ENCODE data around the gene EFCC1. TPM values are rescaled to one million over a fixed set of nuclear protein-coding genes. Genes with fewer than 3 reads are reported as not detected.

Gene EFCC1
- polyA plus RNA-seq, 1 donor (not counting 4 experiments of a cell fraction or from before 2014, with no cell fraction given): not detected

GRCh38 chr3:129081503-129081902, 80.4 kb downstream of the EFCC1 start:
- dilution Hi-C loops (cut with MboI; ENCODE audit: extremely low pct_ligation_motif_present, low sequenced_read_pairs): no loop called here
- Histone ChIP-seq H3K4me3 (ENCODE audit: control insufficient read depth in 2 of 3, extremely low read depth in 1 of 3, insufficient read depth in 2 of 3, low read depth in 1 of 3, low read length in 3 of 3) (no peak overlapping the region), H3K9ac (ENCODE audit: control insufficient read depth, extremely low read depth, insufficient read depth, low read length) (no peak overlapping the region), H3K79me2 (ENCODE audit: control insufficient read depth, insufficient read depth, low read length) (no peaks in the 10 kb centered on the region), H2AFZ (ENCODE audit: control insufficient read depth, low read length) (no peak overlapping the region), H3K4me2 (ENCODE audit: control insufficient read depth, extremely low read depth, insufficient read depth, low read depth, low read length) (no peak overlapping the region), H3K9me1 (ENCODE audit: control insufficient read depth, extremely low read depth, insufficient read depth, low read length) (no peaks in the 10 kb centered on the region), H3K27me3 (ENCODE audit: control insufficient read depth, extremely low read depth, insufficient read depth, low read length) (no peaks in the 10 kb centered on the region), H3K4me1 (ENCODE audit: control insufficient read depth, extremely low read depth, insufficient read depth, low read length) (no peaks in the 10 kb centered on the region), H3K27ac (ENCODE audit: control insufficient read depth, insufficient read depth, low read length) (no peak overlapping the region), H3K9me3 (ENCODE audit: control insufficient read depth, low read depth, low read length) (no peaks in the 10 kb centered on the region), H4K20me1 (ENCODE audit: control insufficient read depth, extremely low read depth, insufficient read depth, low read length) (no peaks in the 10 kb centered on the region), H3K36me3 (ENCODE audit: control insufficient read depth in 2 of 2, extremely low read depth in 1 of 2, insufficient read depth in 2 of 2, low read length in 2 of 2) (no peaks in the 10 kb centered on the region)
- TF ChIP-seq EZH2 (IDR thresholded peaks at IDR 0.05; ENCODE audit: low read length) (no peak), CTCF (optimal IDR thresholded peaks at IDR 0.05 in 1 of 3, IDR thresholded peaks at IDR 0.05 in 1 of 3, conservative IDR thresholded peaks at IDR 0.05 in 1 of 3; ENCODE audit: extremely low read depth in 1 of 3, insufficient read depth in 2 of 3, low read length in 3 of 3) (no peak)
- FAIRE-seq (no peak), DNase-seq (ENCODE audit: low read depth, low spot score) (no peak)

DNA sequence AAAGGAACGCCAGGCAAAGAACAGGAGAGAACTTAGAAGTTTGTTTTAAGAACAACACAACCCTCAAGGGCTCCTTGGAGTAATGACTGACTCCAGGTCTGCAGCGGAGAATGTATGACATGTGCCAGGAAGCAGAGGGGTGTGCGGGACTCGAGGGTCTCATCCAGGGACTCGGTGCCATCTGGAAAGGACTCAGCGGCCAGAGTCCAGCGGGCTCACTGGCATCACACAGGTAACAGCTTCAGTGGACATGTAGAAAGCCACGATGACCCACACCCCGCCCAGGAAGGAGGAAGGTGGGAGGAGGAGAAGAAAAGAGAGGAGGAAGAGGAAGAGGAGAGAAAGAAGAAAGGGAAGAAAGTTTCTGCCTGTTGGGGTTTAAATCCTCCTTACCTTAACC, 80.9 kb downstream of the EFCC1 start:
- dilution Hi-C loops (cut with MboI; ENCODE audit: extremely low pct_ligation_motif_present, low sequenced_read_pairs): no loop called here

More for the DNA sequence above, 80.9 kb downstream of the EFCC1 start:
- H3K9me3 ChIP-seq (ENCODE audit: control insufficient read depth, low read depth, low read length): no peaks in the 10 kb centered on the region
- FAIRE-seq (no peak), DNase-seq (ENCODE audit: low read depth, low spot score) (no peak)
- H3K4me1 ChIP-seq (ENCODE audit: control insufficient read depth, extremely low read depth, insufficient read depth, low read length): peaks cover under 1% of the 10 kb centered on the region
- no peaks in the 10 kb centered on the region for H3K36me3 ChIP-seq (ENCODE audit: control insufficient read depth in 2 of 2, extremely low read depth in 1 of 2, insufficient read depth in 2 of 2, low read length in 2 of 2)
- no peaks in the 10 kb centered on the region for H3K9me1 ChIP-seq (ENCODE audit: control insufficient read depth, extremely low read depth, insufficient read depth, low read length)
- no peaks in the 10 kb centered on the region for H3K79me2 ChIP-seq (ENCODE audit: control insufficient read depth, insufficient read depth, low read length)
- H3K9ac ChIP-seq (ENCODE audit: control insufficient read depth, extremely low read depth, insufficient read depth, low read length): no peak overlapping the region
- H2AFZ ChIP-seq (ENCODE audit: control insufficient read depth, low read length): no peak overlapping the region
- TF ChIP-seq EZH2 (IDR thresholded peaks at IDR 0.05; ENCODE audit: low read length) (no peak), CTCF (optimal IDR thresholded peaks at IDR 0.05 in 1 of 3, IDR thresholded peaks at IDR 0.05 in 1 of 3, conservative IDR thresholded peaks at IDR 0.05 in 1 of 3; ENCODE audit: extremely low read depth in 1 of 3, insufficient read depth in 2 of 3, low read length in 3 of 3) (no peak)
- H3K27ac ChIP-seq (ENCODE audit: control insufficient read depth, insufficient read depth, low read length): no peak overlapping the region
- H3K4me2 ChIP-seq (ENCODE audit: control insufficient read depth, extremely low read depth, insufficient read depth, low read depth, low read length): no peak overlapping the region
- H3K4me3 ChIP-seq (ENCODE audit: control insufficient read depth in 2 of 3, extremely low read depth in 1 of 3, insufficient read depth in 2 of 3, low read depth in 1 of 3, low read length in 3 of 3): no peak overlapping the region
- H4K20me1 ChIP-seq (ENCODE audit: control insufficient read depth, extremely low read depth, insufficient read depth, low read length): no peaks in the 10 kb centered on the region
- H3K27me3 ChIP-seq (ENCODE audit: control insufficient read depth, extremely low read depth, insufficient read depth, low read length): no peaks in the 10 kb centered on the region
